NT2/D1 (cell line): ENCODE measurements around the gene IPO8.

Experiments used
- SUZ12 ChIP-seq: IDR thresholded peaks from 2 replicates; pipeline ENCODE4 v1.6.1; 2011; ENCODE audit not compliant: insufficient read length, insufficient read depth; ENCODE audit errors: extremely low read depth
- YY1 ChIP-seq: IDR thresholded peaks from 2 replicates; pipeline ENCODE4 v1.6.1; 2011; ENCODE audit not compliant: insufficient read length, insufficient read depth

- TF ChIP-seq YY1 (no peak), SUZ12 (no peak)
Observed at GRCh38 chr12:30580344-30580743, 115.3 kb downstream of the IPO8 start.
